C4-2B (cell line): Measurements from ENCODE around the gene PRR15L.

ENCODE experiments used
- H3K27ac ChIP-seq: fragments of 450-650 bp; 2 replicates; pipeline ENCODE4 v1.5.1; 2017
- ZFX ChIP-seq: fragments of 450-650 bp; IDR thresholded peaks from 2 replicates; pipeline ENCODE4 v1.6.1; 2017
- TF ChIP-seq, protein P1 (sequence below): fragments of 450-650 bp; conservative IDR thresholded peaks from 2 replicates; pipeline ENCODE4 v1.5.1; 2017; ENCODE audit warnings: mild to moderate bottlenecking

Gene PRR15L

DNA sequence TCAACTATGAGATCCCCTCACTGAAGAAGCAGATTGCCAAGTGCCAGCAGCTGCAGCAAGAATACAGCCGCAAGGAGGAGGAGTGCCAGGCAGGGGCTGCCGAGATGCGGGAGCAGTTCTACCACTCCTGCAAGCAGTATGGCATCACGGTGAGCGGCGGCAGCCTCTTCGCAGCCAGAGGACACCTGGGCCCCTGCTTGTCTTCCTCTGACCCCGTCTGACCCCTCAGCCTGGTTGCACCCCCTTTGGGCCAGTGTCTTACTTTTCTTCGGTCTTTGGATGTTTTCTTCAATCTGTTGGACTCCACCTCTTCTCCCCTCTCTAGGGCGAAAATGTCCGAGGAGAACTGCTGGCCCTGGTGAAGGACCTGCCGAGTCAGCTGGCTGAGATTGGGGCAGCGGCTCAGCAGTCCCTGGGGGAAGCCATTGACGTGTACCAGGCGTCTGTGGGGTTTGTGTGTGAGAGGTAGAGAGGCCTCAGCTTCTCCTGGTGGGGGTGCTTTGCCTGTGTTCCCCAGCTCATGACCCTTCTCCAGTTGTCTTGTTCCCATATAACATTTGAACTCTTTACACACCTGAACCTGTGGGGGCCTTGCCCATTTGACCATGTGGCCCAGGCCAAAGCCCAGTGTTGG, 17.6 kb upstream of the PRR15L start:
- TF ChIP-seq ZFX, result no peak
- TF ChIP-seq, protein P1, sequence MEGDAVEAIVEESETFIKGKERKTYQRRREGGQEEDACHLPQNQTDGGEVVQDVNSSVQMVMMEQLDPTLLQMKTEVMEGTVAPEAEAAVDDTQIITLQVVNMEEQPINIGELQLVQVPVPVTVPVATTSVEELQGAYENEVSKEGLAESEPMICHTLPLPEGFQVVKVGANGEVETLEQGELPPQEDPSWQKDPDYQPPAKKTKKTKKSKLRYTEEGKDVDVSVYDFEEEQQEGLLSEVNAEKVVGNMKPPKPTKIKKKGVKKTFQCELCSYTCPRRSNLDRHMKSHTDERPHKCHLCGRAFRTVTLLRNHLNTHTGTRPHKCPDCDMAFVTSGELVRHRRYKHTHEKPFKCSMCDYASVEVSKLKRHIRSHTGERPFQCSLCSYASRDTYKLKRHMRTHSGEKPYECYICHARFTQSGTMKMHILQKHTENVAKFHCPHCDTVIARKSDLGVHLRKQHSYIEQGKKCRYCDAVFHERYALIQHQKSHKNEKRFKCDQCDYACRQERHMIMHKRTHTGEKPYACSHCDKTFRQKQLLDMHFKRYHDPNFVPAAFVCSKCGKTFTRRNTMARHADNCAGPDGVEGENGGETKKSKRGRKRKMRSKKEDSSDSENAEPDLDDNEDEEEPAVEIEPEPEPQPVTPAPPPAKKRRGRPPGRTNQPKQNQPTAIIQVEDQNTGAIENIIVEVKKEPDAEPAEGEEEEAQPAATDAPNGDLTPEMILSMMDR, result no peak
- no peak overlapping the region for H3K27ac ChIP-seq

DNA sequence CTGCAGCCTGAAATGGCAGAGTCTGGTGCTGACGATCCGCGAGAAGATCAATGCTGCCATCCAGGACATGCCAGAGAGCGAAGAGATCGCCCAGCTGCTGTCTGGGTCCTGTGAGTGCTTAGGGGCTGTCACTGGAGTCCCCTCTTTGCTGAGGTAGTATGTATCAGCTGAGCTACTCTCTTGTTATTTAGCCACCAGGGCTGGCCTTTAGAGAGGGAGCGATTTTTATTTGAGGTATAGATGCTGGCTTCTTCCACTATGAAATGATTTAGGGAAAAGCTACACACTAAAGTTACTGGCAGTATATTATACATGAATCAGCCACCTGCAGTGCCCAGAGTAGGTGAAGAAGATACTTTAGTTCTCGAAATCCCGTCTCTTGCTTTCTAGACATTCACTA, 15.9 kb upstream of the PRR15L start:
- TF ChIP-seq, protein P1, result no peak
- TF ChIP-seq ZFX, result no peak
- no peak overlapping the region for H3K27ac ChIP-seq

DNA sequence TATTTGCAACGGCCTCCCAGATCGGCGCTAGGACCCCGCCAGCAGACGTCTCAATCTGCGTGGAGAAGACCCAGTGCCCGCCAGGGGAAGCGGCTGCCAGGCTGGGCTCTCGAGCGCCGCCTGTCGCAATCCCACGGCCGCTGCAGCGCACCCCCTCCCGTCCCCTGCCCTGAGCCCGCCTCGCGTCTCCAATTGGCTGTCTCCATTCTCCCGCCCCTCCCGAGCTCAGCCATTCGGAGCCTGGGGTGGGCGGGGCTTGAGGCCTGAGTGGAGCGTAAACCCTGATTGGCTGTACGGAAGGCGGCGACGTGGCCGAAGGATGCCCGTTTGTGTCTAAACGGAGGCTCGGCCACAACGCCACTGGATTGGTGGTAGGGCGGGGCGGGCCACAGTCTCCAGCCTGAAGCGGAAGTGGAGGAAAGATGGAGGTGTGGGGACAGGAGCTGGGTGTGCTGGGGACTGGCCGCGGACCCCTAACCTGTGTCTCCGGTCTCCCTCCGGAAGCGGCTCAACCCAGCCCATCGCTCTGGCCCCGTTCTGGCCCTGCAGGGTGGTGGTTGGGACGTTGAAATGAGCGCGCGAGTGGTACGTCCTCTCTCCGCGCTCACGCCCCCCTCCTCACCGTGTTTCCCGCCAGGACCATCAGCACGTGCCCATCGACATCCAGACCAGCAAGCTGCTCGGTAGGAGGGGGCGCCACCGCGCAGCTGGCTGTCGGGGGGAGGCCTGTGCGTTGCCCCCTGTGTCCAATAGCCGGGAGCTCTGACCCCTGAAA, 13.2 kb upstream of the PRR15L start, which contains the start of gene CDK5RAP3:
Gene CDK5RAP3 (plus strand): TSS at position 389 of the 775 bp plus-strand sequence. CDS start 34 bp downstream, at position 423.
- no peak for TF ChIP-seq ZFX
- TF ChIP-seq, protein P1, result peak; percentile 100
- peak within 1 kb of the TSS; percentile 83 for H3K27ac ChIP-seq

DNA sequence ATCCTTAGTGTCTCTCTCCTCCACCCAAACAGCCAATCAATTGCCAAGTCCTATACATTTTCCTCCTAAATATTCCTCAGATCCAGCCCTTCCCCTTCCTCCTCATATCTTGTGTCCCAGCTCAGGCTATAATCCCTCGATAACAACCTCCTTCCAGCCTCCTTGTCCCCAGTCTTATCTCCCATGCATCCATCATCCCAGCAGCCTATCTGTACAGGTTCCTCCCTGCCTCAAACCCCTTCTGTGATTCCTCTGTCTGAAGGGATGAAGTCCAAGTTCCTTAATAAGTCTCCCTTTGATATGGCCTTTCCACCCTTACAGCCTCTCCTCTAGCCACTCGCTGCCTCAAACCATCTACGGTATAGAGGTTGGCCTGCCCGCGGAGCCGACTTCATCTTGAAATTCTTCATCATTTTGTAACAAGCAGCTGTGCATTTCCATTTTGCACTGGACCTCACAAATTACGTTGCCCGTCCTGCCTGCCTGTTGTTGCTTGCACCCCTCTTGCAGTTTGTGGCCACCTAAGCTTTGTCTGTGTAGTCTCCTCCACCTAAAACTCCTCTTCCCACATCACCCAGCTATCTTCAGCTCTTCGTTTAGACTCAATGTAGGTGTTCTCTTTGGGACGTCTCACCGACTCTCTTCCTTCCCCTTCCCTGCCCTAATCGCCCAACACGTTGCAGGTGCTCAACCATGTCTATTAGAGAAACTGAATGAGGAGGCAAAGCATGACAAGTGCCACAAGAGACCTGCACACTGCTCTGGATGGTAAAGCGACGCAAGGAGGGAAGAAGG, 12.4 kb upstream of the PRR15L start:
- TF ChIP-seq, protein P1, result no peak
- TF ChIP-seq ZFX, result no peak
- H3K27ac ChIP-seq, result peak overlapping the region; percentile 34

DNA sequence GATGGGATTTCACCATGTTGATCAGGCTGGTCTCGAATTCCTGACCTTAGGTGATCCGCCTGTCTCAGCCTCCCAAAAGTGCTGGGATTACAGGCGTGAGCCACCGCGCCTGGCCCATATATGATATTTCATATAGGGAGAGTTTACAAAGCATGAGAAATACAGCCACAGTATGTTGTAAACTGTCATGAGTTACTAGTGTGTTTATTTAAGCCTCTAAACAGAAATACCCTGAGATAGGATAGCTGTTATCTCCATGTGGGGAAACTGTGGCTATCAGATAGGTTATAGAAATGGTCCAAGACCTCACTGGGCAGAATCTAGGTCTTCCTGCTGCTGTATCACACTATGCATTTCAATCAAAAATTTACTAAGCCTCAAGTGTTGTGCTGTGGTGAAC, 11.2 kb upstream of the PRR15L start:
- TF ChIP-seq, protein P1, result no peak
- no peak for TF ChIP-seq ZFX
- H3K27ac ChIP-seq, result no peak overlapping the region

DNA sequence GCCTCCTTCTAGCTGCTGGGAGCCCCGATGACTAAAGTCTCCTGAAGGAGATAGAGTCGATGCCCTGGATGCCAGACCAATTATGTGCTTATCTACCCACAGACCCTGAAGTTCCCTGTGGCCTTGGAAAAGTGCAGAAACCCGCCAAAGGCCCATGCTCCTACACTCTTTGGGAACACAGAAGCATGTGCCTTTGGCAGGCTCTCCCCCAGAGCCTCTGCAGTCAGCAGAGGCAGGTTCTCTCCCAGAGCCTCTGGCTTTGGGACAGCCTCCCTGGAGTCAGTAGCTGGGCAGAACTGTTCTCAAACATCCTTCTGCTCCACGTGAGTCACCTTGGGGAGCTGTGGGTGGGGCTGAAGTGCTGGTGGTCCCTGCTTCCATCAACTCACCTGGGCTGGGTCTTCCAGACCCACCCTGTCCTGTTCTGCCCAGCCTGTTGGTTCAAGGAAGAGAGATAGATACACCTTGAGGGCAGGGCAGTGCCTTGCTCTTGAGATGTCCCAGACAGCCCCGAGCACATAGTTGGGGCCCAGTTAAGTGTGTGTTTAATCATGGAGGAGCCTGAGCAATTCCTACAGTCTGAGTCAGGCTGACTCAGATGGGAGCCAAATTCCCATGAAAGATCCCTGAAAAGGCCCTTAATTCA, 10.0 kb upstream of the PRR15L start:
- TF ChIP-seq, protein P1, result no peak
- no peak for TF ChIP-seq ZFX
- H3K27ac ChIP-seq, result no peak overlapping the region
